ENCODE measurements around the gene GPAT3.

Gene GPAT3

DNA sequence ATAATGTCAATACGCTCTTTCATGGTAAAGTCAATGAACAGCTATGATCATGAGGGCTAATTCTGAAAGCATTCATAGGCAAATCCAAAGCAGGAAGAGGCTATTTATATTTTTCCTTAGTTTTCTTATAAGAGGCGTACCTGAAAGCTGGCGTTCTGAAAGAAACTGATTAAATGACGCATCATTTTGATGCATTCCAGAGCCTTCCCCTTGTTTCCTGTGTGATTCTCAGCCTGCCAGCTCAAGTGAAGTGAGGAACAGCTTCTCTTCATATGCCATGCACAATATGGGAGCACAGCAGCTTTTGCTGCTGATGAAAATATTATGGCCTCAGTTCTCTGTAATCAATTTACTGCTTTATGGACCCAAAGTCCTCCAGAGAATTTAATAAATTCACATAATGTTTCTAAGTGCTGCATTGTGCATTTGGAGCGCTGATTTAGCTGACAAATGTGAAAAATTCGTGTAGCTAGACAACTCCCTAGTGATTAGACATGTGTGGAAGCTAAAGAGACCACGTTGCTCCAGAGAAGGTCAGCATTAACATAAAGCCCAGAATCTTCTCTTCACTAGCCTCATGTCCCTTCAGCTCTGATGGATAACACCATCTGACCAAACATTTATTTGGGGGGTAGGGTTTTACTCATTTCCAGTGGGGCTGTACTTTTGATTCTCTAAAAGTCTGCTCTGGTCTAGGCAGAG is 110.8 kb downstream of the GPAT3 start:
- no peak for DNase-seq

DNA sequence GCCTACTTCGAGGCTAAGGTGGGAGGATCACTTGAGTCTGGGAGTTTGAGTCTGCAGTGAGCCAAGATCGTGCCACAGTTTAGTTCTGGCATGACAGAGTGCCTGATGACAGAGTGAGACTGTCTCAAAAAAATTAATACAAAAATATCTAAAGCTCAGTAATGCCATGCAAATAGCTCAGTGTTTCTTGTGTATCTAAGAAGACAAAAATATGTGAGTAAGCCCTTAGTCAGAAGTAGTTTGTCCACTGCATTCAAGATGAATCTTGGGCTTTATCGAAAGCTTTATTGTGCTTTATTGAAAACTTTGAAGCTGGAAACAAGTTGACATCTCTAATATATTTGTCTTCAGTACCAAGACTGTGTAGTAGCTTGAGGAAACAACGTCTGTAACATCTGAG is 115.9 kb downstream of the GPAT3 start:
- DNase-seq, result no peak
